Pulmonary artery endothelial cell (primary cell): ENCODE data around the gene SPRYD4. TPM values are rescaled to one million over a fixed set of nuclear protein-coding genes. Genes with fewer than 3 reads are reported as not detected.
"Not testable (repeated sequence)": the region's sequence is repeated elsewhere in the genome, so short reads cannot be mapped to it uniquely, and the experiment has no call there.

Experiments
- DNase-seq: peaks from one replicate; pipeline ENCODE4 v3.0.0-alpha.2; 2011; ENCODE audit warnings: low read depth, low spot score
- total RNA-seq: library from RNA; depleted of rRNA; stranded (reverse); fragments of >200 nt; gene quantifications from 2 replicates; pipeline ENCODE4 v1.2.3, GENCODE V29; 2014

The SPRYD4 gene
- total RNA-seq: 1.7 and 1.8 TPM in 2 replicates

DNA sequence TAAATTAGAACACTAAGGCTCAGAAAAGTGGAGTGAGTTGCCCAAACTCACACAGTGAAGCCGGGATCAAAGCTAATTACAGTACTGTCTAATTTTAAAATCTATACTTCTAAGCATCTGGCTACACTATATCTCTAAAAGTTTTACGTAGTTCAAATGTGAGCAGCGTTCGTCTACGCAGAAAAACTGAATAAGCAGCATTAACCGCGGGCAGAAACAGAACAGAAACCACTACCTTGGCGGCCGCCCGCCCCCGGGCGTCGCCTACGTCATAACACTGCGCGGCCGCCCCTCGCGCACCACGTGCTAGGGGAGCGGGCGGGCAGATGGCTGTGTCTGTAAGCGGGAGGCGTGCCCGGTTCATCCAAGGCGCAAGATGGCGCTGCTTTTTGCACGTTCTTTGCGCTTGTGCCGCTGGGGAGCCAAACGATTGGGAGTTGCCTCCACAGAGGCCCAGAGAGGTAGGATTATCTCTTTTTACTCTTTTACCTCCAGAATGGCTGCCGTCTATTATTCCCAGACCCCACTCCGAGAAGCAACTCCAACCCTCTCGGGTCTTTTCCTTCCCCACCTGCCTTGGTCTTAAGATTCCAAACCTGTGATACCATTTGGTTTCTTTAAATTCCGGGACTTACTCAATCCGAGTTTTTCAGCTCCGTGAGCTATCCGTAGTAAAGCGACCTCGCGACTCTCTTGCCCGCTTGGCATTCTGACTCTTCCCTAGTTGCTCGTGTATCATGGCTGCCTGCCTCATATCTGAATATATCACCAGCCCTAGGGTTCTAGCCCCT, at the start of gene SPRYD4:
SPRYD4 (plus strand) TSS at position 363 of the 791 bp plus-strand sequence; CDS start at position 377, 14 bp downstream.
- peak; percentile 66 for DNase-seq

DNA sequence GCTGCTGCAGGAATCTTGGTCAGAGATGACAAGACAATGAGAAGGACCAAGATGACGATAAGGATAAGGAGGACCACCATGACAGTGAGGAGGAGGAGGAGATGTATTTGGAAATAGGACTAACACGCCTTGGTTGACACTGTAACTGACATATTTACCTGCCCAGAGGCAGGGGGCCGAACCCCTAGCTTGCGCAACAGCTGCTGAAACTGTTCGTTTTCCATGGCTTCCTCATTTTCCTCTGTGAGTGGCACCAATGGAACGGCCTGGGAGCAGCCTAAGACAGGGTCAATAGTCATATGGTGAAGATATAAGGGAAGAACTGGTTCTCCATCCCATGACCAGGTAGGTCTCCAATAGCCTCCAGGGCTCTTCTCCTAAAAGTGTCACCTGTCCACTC, 48.0 kb upstream of the SPRYD4 start:
- DNase-seq: no peak

DNA sequence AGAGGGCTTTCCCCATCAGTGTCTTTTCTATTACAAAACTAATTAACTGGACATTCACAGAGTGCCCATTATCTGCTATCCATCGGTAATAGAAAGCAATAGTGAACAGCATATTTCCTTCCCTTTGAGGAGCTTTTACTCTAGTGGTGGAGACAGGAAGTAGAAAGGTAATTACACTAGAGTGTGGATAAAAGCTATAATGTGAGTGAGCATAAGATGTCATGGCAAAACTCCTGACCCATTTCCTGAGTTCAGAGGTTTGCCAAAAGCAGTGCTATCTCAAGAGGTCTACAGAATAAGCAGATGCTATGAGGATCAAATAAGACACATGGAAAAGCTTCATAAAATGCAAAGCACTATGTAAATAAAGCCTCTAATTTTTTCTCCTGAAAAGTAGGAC, 43.2 kb upstream of the SPRYD4 start:
- DNase-seq: no peak

DNA sequence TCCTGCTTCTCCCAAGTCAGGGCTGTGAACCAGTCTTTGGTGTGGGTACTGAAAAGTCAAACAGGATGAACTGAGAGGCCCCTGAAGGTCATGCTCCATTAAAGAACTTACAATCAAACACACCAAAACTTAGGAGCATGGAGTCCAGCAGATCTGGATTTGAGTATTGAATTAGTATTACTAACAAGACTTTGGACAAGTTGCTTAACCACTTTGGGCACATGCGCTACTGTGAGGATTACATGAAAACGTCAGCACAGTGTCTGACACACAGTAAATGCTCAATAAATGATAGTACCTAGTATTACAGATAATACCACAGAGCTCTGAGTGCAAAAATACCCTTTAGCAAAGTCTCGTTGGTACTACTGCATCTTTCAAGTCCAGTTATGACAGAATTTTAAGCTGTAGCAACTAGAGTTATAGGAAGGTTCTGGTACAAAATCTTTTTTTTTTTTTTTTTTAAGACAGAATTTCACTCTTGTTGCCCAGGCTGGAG, 42.4 kb upstream of the SPRYD4 start:
- DNase-seq: no peak

DNA sequence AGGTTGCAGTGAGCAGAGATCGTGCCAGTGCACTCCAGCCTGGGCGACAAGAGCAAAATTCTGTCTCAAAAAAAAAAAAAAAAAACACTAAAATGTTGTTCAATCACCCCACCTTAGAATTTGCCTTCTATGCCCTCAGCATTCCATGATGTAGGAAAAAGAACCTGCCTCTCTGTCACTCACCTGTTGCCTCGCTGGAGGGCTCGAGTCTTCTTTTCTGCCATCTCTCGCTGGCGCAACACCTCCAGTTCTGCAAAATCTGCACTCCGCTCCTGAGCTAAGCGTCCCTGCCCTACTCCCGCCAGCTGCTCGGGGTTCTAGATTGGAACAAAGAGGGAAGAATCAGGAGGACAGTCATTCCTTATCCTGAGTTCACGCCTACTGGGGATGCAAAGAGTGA, 37.1 kb upstream of the SPRYD4 start:
- DNase-seq: no peak

DNA sequence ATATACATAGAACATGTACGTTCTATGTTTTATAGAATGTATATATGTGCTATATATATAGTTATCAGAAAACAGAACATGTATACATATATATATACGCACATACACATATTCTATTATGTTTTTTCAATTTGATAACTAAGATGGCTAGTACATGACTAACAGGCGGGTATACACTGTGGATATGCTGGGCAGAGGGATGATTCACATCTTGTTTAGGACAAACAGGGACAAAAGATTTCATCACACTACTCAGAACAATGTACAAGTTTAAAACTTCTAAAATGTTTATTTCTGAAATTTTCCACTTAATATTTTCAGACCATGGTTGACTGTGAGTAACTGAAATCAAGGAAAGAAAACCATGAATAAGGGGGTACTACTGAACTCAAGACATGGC, 36.5 kb upstream of the SPRYD4 start:
- DNase-seq: no peak

DNA sequence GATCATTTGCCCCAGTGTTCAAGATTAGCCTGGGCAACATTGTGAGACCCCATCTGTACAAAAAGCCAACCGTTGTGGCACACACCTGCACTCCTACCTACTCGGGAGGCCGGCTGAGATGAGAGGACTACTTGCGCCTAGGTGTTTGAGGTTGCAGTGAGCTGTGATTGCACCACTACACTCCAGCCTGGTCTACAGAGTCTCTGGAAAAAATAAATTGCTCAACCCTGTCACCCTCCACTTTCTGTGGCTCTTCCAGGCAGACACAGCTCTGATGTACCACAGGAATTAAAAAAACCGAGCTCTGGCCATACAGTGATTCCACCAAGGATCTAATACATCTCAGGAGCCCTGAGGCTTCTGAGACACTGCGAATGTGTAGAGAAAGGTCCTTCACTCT, 33.5 kb upstream of the SPRYD4 start:
- DNase-seq: no peak

DNA sequence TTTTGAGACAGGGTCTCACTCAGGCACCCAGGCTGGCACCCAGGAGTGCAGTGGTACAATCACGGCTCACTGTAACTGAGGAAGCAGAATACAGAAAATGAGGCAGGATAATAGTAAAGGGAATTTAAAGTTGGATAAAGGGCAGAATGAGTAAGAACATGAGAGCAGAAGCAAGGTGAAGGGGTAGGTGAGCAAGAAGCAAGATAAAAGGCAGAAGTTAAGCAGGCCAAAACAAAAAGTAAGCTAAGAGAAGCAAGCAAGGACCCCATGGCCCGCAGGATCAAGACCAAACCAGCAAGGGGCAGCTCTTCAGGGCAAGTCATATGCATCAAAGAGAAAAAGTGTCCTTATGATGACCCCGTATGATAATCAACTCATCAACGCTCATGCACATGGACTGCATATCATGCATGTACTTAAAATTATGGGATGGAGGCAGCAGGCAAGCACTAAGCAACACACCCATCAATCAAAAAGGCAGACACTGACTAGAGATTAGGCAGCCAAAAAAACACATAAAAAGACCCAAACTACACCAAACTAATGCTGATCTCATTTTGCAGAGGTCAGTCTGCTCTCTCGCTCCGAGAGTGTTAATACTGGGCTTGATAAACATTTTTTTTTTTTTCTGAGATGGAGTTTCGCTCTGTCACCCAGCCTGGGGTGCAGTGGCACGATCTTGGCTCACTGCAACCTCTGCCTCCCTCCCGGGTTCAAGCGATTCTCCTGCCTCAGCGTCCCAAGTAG, 30.8 kb upstream of the SPRYD4 start:
- no peak for DNase-seq

DNA sequence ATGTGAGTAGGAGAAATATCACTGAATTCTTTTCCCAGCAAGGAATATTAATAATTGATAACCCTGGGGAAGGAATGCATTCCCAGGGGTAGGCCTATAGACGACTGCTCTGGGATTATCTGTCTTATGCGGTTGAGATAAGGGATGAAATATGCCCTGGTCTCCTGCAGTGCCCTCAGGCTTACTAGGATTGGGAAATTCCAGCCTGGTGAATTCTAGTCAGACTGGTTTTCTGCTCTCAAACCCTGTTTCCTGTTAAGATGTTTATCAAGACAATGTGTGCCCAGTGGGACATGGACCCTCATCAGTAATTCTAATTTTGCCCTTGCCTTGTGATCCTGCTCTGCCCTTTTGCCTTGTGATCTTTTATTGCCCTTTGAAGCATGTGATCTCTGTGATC, 25.2 kb upstream of the SPRYD4 start:
- DNase-seq: not testable (repeated sequence)

DNA sequence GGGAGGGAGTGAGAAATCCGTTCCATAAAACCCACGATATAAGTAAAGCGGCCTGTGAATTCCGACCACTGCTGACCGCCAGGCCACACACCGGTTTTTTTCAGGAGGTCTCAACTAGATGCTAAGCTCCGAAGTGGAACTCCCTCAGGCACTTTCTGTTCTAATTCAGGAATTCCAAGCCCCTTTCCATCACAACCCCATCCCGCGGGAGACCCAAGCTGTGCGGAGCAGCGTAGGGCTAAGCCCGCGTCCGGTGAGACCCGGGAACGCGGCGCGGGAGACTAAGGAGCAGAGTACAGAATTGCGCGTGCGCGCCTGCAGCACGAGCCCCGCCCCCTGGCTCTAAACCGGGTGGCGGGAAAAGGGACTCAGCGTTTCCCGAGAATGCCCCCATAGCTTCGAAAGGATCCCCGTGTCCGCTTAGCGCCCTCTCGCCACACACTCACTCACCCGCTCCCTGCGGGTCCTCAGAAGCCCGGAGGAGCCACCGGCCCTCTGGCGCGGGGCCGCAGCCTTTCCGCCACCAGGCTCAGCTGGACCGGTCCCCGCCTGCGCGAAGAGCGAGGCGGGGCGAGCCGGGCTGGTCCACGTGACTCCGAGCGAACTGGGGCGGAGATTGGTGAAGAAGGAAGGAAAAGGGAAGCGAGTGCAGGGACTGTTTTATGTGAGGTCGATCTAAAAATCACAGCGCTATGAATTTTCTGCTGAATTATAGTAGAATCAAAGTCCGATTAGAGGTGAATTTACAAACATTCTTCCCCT, 19.3 kb upstream of the SPRYD4 start, which contains the start of gene TIMELESS:
TIMELESS (minus strand) TSS at position 567 of the 762 bp plus-strand sequence. CDS start 15,256 bp downstream, outside the sequence.
- DNase-seq: peak; percentile 49

DNA sequence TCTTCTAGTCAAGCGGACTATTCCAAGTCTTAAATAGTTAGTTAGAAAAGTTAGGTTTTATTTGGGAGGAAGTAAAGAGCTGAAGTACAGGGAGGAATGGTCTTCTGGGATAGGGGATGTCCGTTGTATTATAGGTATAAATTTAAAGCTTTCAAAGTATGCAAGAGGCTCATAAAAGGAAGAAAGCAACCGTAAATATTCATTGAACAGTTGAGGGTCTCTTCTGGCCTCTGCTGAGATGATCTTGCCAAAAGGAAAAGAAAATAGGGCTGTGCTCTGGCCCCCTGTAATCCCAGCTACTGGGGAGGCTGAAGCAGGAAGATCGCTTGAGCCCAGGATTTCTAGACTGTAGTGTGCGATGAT, 18.8 kb upstream of the SPRYD4 start:
- DNase-seq: no peak

DNA sequence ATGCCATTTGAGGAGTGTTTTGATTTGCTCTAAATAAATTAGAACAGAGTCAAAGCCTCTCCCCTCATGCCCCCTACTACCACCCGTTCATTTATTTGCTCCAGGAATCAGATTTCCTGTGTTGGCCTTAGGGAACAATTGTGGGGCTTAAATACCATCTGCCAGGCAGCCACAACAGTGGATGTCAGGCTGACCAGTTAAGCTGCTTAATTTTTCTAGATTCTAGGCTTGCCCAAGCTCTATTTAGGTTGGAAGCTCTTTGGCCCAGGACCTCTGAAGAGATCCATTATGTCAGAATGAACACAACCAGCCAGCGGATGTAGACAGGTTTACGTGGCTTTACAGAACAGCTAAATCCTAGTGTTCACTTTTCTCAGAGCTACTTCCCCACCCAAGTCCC, 18.1 kb upstream of the SPRYD4 start:
- DNase-seq: no peak

DNA sequence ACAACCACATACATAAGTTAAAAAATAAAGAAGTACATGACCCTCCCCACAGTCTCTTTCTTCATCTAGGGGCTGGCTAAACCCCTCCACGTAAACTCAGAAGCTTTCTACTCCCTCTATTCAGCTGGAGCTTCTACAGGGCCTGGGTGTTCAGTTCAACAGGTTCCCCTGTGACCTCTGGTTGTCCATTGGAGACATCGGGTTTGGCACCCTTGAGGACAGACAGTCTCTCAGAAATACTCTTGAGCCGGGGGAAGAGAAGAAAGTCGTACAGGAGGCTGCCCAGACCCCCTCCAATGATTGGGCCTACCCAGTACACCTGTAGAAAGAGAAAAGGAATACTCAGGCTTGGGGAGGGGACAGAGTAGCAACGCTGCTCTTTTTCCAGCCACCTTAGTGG, 17.2 kb upstream of the SPRYD4 start:
- DNase-seq: no peak

DNA sequence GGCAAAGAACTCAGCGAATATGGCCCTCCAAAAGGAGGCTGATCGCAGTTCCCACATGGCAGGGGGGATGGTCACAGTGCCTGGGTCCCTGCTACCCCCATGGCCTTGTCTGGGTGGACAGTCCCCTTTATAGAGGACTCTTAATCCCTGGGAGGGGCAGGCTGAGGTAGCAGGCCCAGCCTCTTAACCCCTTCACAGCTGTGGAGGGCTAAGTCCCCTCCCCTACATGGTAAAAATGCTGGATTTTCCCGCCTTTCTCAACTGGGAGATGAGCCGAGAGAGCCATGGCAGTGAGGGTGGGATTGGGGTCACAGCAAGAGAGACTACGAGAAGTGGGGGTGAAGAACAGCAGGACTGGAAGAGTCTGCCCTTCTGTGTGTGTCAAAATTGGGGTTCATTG, 13.8 kb upstream of the SPRYD4 start, which contains the start of gene MIP:
MIP (minus strand) TSS at position 101 of the 400 bp plus-strand sequence; CDS start at position 57, 44 bp downstream.
- no peak for DNase-seq

DNA sequence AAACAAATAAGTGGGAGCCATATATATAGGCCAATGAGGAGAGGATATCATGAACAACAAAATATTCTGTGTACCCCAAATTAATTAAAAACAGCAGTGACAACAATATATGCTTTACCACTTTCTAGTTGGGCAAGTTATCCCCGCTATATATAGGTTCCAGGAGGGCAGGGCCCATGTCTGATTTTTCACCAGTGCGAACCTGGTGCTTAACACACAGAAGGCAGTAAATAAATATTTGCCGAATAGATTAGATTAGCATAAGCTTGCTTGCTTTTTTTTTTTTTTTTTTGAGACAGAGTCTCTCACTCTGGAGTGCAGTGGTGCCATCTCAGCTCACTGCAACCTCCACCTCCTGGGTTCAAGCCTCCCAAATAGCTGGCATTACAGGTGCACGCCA, 10.6 kb upstream of the SPRYD4 start:
- no peak for DNase-seq

DNA sequence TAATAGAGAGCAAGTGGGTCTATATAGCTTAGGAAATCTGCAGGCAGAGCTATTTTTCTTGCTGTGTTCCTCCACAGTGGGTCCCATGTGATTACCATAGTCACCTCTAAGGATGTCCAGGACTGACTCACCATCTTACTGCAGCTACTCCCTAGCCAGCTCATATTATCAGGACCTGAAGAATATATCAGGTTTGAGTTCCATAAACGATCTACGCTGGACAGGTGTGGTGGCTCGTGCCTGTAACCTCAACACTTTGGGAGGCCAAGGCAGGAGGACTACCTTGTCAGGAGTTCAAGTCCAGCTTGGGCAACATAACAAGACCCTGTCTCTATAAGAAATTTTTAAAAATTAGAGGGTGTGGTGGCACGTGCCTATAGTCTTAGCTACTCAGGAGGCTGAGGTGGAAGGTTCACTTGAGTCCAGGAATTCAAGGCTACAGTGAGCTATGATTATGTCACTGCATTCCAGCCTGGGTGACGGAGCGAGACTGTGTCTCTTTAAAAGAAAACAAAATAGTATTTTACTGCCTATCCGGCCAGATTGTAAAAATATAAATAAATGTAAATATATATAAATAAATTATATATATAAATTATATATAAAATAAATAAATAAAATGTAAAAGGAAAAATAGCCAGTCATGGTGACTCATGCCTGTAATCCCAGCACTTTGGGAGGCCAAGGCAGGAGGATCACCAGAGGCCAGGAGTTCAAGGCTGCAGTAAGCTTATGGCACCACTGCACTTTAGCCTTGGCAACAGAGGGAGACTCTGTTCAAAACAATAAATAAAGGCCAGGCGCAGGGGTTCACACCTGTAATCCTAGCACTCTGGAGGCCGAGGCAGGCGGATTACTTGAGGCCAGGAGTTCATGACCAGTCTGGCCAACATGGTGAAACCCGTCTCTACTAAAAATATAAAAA, 6.9 kb upstream of the SPRYD4 start:
- no peak for DNase-seq

DNA sequence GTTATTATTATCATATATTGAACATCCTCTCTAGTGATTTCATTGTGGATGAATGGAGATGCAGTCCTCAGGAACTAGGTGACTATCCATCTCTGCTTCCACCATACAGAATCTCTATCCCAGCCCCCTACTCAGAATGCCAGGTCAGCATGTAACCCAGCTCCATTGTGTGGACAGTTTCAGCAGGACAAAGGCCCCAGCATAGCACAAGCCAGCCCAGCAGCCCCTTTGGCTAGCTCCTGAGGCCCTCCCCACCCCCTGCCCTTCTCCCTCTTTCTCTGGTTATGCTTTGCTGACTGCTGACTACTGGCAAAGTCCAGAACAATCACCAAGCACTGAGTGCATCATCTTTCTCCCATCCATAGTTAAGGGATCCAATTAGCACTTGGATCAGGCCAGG, 5.8 kb upstream of the SPRYD4 start:
- no peak for DNase-seq

DNA sequence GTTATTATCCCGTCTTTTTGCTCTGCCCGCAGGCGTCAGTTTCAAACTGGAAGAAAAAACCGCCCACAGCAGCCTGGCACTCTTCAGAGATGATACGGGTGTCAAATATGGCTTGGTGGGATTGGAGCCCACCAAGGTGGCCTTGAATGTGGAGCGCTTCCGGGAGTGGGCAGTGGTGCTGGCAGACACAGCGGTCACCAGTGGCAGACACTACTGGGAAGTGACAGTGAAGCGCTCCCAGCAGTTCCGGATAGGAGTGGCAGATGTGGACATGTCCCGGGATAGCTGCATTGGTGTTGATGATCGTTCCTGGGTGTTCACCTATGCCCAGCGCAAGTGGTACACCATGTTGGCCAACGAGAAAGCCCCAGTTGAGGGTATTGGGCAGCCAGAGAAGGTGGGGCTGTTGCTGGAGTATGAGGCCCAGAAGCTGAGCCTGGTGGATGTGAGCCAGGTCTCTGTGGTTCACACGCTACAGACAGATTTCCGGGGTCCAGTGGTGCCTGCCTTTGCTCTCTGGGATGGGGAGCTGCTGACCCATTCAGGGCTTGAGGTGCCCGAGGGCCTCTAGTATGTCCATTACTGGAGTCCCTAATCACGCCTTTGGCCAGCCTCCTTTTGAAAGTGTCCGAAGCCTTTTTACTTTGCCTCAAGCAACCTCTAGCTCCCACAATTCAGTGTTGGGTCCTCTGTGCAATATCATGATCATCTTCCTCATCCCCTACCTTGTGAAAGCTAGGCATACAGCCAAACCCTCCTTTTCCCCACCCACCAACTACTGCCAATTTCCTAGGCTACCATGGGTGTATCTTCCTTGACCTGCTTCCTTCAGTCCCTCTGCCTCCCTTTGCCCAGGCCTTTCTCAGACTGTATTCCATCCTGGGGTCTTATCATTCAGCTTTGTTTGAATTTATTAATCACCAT, 891 bp downstream of the SPRYD4 start:
- no peak for DNase-seq

DNA sequence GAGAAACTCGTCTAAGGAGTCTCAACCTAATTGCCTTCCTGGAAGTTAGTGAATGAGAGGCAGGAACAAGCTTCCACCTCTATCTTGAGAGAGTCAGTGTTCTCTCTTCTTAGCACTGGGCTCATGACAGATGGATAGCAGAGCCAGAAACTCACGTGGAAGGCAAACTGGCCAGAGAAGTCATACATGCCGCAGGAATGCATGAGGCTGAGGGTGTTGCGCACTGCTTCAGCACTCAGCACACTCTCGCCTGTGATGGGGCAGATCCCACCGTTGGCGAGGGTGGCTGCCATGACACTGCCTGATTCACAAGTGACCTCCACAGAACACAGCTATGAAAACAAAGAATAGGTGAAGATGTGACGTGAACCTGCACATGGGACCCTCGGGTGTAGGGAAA, 6.0 kb downstream of the SPRYD4 start:
- no peak for DNase-seq

DNA sequence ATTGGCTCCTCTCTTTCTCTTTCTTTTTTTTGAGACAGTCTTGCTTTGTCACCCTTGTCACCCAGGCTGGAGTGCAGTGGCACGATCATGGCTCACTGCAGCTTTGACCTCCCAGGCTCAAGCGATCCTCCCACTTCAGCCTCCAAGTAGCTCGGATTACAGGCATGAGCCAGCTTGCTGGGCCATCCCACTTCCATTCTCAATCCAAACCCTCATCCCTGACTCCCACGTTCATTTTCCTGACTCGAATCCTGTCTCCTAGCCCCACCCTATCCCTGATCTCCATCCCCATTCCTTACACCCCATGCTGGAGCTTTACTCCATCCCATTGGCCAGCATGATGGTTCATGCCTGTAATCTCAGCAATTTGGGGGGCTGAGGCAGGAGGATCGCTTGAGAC, 7.8 kb downstream of the SPRYD4 start:
- DNase-seq: no peak
